ENCODE data around the gene CMIP. TPM values are rescaled to one million over a fixed set of nuclear protein-coding genes. Genes with fewer than 3 reads are reported as not detected.

The CMIP gene
- total RNA-seq, 1 experiment from 2014 or later: 63.7 TPM

GRCh38 chr16:81455006-81455405 is 10.4 kb downstream of the CMIP start (continued):
- no peak for TF ChIP-seq AFF4 (CRISPR knock-in tag; IDR thresholded peaks at IDR 0.05; ENCODE audit: borderline replicate concordance)
- TF ChIP-seq IRF1 (CRISPR knock-in tag; IDR thresholded peaks at IDR 0.05): no peak

- TF ChIP-seq MXD4 (CRISPR knock-in tag; IDR thresholded peaks at IDR 0.05; ENCODE audit: borderline replicate concordance): no peak
- no peak for TF ChIP-seq ERG (CRISPR knock-in tag; IDR thresholded peaks at IDR 0.05)
- no peak for TF ChIP-seq NFE2L1 (CRISPR knock-in tag; IDR thresholded peaks at IDR 0.05)
- TF ChIP-seq AFF4 (CRISPR knock-in tag; IDR thresholded peaks at IDR 0.05; ENCODE audit: borderline replicate concordance): no peak
- POLR2A ChIA-PET: no interaction called here
- H3K27me3 Mint-ChIP-seq (ENCODE audit: low read depth): no peaks in the 10 kb centered on the region
- no peaks in the 10 kb centered on the region; the same call in 1 of the 2 replicates for H3K9me3 Mint-ChIP-seq
- no peak overlapping the region for H3K4me3 Mint-ChIP-seq
- CTCF ChIA-PET: no interaction called here
- no peak for DNase-seq (ENCODE audit: low spot score)
- peaks cover 68% of the 10 kb centered on the region for H3K4me1 Mint-ChIP-seq
- peak overlapping the region; percentile 78 for H3K27ac Mint-ChIP-seq
- peaks cover 26% of the 10 kb centered on the region for H3K36me3 Mint-ChIP-seq
- no peak for ATAC-seq
These were observed 11.3 kb downstream of the CMIP start for GRCh38 chr16:81455720-81456494.

- peak; percentile 73 for TF ChIP-seq GABPB1 (CRISPR knock-in tag; IDR thresholded peaks at IDR 0.05)
- TF ChIP-seq RELA (CRISPR knock-in tag; IDR thresholded peaks at IDR 0.05; ENCODE audit: borderline replicate concordance): no peak
- Mint-ChIP-seq H3K9me3 (no peaks in the 10 kb centered on the region), H3K4me1 (peaks cover 64% of the 10 kb centered on the region), H3K4me3 (no peak overlapping the region), H3K27ac (peak overlapping the region; percentile 78), H3K27me3 (ENCODE audit: low read depth) (no peaks in the 10 kb centered on the region), H3K36me3 (peaks cover 26% of the 10 kb centered on the region)
- POLR2A ChIA-PET: no interaction called here
- CTCF ChIA-PET: no interaction called here
- DNase-seq (ENCODE audit: low spot score) (no peak), ATAC-seq (no peak)
These were observed 12.1 kb downstream of the CMIP start for GRCh38 chr16:81456523-81457325.

Measured in WTC11 (cell line).